K562 (cell line): ENCODE data around the gene ZNF148. TPM values are rescaled to one million over a fixed set of nuclear protein-coding genes. Genes with fewer than 3 reads are reported as not detected.

Experiments
- ATAC-seq: fragments of 200-7000 bp; cut with Tn5 transposase; 3 replicates; pipeline ENCODE4 v1.9.1; 2020; ENCODE audit warnings: moderate library complexity
- BruUV-seq: library from RNA; stranded (reverse); fragments of 400-500 nt; replicated peaks from 2 replicates; lab custom pipeline; 2021; lab: Mats Ljungman, UMichigan
- CTCF ChIA-PET: fragments of 300-600 bp; formaldehyde crosslinking; extraction: SDS; loops from one replicate; lab custom pipeline; 2021; ENCODE audit warnings: low intra/inter-chr PET ratio; lab: Yijun Ruan, JAX
- POLR2A ChIA-PET: fragments of 300-600, 350-650 bp; sonication (Branson Sonifier 250); formaldehyde crosslinking; extraction: SDS; loops from one replicate; lab custom pipeline; 2021; ENCODE audit warnings: antibody characterized with exemption, inconsistent platforms; lab: Yijun Ruan, JAX
- DNase-seq, 4 experiments: peaks; one replicate each; pipeline versions ENCODE4 v3.0.0 to v3.0.0-alpha.2; 2011 to 2018; ENCODE audit warnings: low spot score in 3 of 4, mixed read lengths in 3 of 4; ENCODE audit errors: extremely low read depth in 1 of 4
- FAIRE-seq: peaks from 2 replicates; lab custom pipeline; 2011; peaks lifted over from hg19 to GRCh38; lab: Jason Lieb, UNC
- H2AFZ ChIP-seq: 2 replicates; pipeline ENCODE4 v1.6.0; 2011; ENCODE audit warnings: low read depth, low read length, control low read depth, inconsistent platforms
- H3K27ac ChIP-seq: fragments of 200-600 bp; 3 replicates; pipeline ENCODE4 v1.8.0; 2011; ENCODE audit warnings: low read depth, mild to moderate bottlenecking, control low read depth, inconsistent platforms, low read length, moderate library complexity, mixed read lengths; ENCODE audit errors: extremely low read depth
- H3K27me3 ChIP-seq, 2 experiments: fragments of 300-600 bp in 1 of 2; 2 replicates in 1 of 2; 3 replicates in 1 of 2; pipeline versions ENCODE4 v1.6.0 to v1.8.0; 2011; ENCODE audit warnings: inconsistent platforms in 2 of 2, low read length in 2 of 2, mild to moderate bottlenecking in 1 of 2, mixed read lengths in 1 of 2, moderate library complexity in 1 of 2; ENCODE audit not compliant: control insufficient read depth in 2 of 2, insufficient read depth in 2 of 2
- H3K36me3 ChIP-seq: fragments of 300-600 bp; 3 replicates; pipeline ENCODE4 v1.8.0; 2011; ENCODE audit warnings: mild to moderate bottlenecking, low read length, inconsistent platforms; ENCODE audit not compliant: control insufficient read depth, insufficient read depth
- H3K4me1 ChIP-seq, 2 experiments: fragments of 200-600 bp in 1 of 2; replicated peaks in 1 of 2; 2 replicates in 1 of 2; 3 replicates in 1 of 2; pipeline versions ENCODE4 v1.5.1 to v1.8.0; 2011; ENCODE audit warnings: inconsistent platforms in 2 of 2, low read length in 2 of 2, mild to moderate bottlenecking in 1 of 2, mixed read lengths in 1 of 2, moderate library complexity in 1 of 2; ENCODE audit not compliant: control insufficient read depth in 2 of 2, insufficient read depth in 2 of 2
- H3K4me2 ChIP-seq: 2 replicates; pipeline ENCODE4 v1.6.1; 2011; ENCODE audit warnings: low read length, control low read depth, inconsistent platforms, mixed read lengths; ENCODE audit not compliant: insufficient read depth
- H3K4me3 ChIP-seq: fragments of 200-600 bp; sonication (generic), shearing (Covaris generic); 2 replicates; pipeline ENCODE4 v1.5.1; 2016; ENCODE audit warnings: control low read depth, inconsistent platforms
- H3K79me2 ChIP-seq: fragments of 200-600 bp; 3 replicates; pipeline ENCODE4 v1.8.0; 2011; ENCODE audit warnings: low read length, inconsistent platforms; ENCODE audit not compliant: control insufficient read depth, insufficient read depth
- H3K9ac ChIP-seq, 2 experiments: 2 replicates each; pipeline versions ENCODE4 v1.6.0 to v1.6.1; 2011; ENCODE audit warnings: low read depth in 2 of 2, low read length in 2 of 2, control low read depth in 1 of 2, inconsistent platforms in 1 of 2, mild to moderate bottlenecking in 1 of 2, mixed read lengths in 1 of 2; ENCODE audit not compliant: insufficient read depth in 1 of 2
- H3K9me1 ChIP-seq: one replicate; pipeline ENCODE4 v1.6.0; 2011; ENCODE audit warnings: inconsistent platforms, mild to moderate bottlenecking, low read length, moderate library complexity; ENCODE audit not compliant: control insufficient read depth, insufficient read depth
- H3K9me3 ChIP-seq: replicated peaks from 2 replicates; pipeline ENCODE4 v1.5.1; 2011; ENCODE audit warnings: low read depth, low read length, inconsistent platforms; ENCODE audit not compliant: control insufficient read depth, insufficient read depth
- H4K20me1 ChIP-seq: replicated peaks from 2 replicates; pipeline ENCODE4 v1.6.1; 2011; ENCODE audit warnings: low read length, inconsistent platforms, mixed read lengths; ENCODE audit not compliant: control insufficient read depth, insufficient read depth
- C11orf30 ChIP-seq: fragments of 450-650 bp; IDR thresholded peaks from 2 replicates; pipeline ENCODE4 v1.6.1; 2016; ENCODE audit warnings: low read depth, mild to moderate bottlenecking
- CREB1 ChIP-seq, 2 experiments: sonication (generic) in 1 of 2; formaldehyde crosslinking in 1 of 2; IDR thresholded peaks; 2 replicates each; pipeline versions ENCODE4 v1.6.1 to v1.8.0; 2012 to 2022; ENCODE audit warnings: inconsistent platforms in 1 of 2, mild to moderate bottlenecking in 1 of 2, missing genetic modification reagents in 1 of 2, moderate library complexity in 1 of 2
- CREM ChIP-seq: IDR thresholded peaks from 2 replicates; pipeline ENCODE4 v1.6.1; 2014; ENCODE audit warnings: antibody characterized with exemption, low read depth
- HDAC1 ChIP-seq, 2 experiments: fragments of 450-650 bp; IDR thresholded peaks; 2 replicates each; pipeline ENCODE4 v1.6.1; 2016 to 2017; ENCODE audit warnings: inconsistent platforms in 1 of 2, mild to moderate bottlenecking in 1 of 2, moderate library complexity in 1 of 2
- JUN ChIP-seq, 2 experiments: sonication (generic) in 1 of 2; formaldehyde crosslinking in 1 of 2; IDR thresholded peaks; 2 replicates each; pipeline versions ENCODE4 v1.6.1 to v1.8.0; 2012 to 2022; ENCODE audit warnings: borderline replicate concordance in 2 of 2, mild to moderate bottlenecking in 2 of 2, improper control_type of control experiment in 1 of 2, low read depth in 1 of 2, low read length in 1 of 2, missing genetic modification reagents in 1 of 2
- JUND ChIP-seq, 2 experiments: IDR thresholded peaks; 2 replicates in 1 of 2; 3 replicates in 1 of 2; pipeline ENCODE4 v1.6.1; 2011; ENCODE audit warnings: borderline replicate concordance in 2 of 2, low read depth in 2 of 2, low read length in 2 of 2, improper control_type of control experiment in 1 of 2, missing biosample characterization in 1 of 2, missing genetic modification characterization in 1 of 2, missing genetic modification reagents in 1 of 2
- MAFK ChIP-seq: IDR thresholded peaks from 2 replicates; pipeline ENCODE4 v1.6.1; 2011; ENCODE audit warnings: low read length, improper control_type of control experiment
- NFE2 ChIP-seq: IDR thresholded peaks from 2 replicates; pipeline ENCODE4 v1.6.1; 2014; ENCODE audit warnings: antibody characterized with exemption, low read depth
- RBFOX2 ChIP-seq: fragments of 200-400 bp; formaldehyde crosslinking; IDR thresholded peaks from 2 replicates; pipeline ENCODE4 v1.6.1; 2017; ENCODE audit warnings: low read depth, mild to moderate bottlenecking, low read length, moderate library complexity
- ZNF431 ChIP-seq: sonication (generic); formaldehyde crosslinking; IDR thresholded peaks from 2 replicates; pipeline ENCODE4 v1.8.0; 2022; ENCODE audit warnings: mild to moderate bottlenecking, missing genetic modification reagents
- WGBS: fragments of 100-300 bp; shearing (Covaris generic); methylation state at CpG from one replicate; pipeline ENCODE4 v1.1.6; 2016; ENCODE audit warnings: low coverage, mixed read lengths; ENCODE audit not compliant: insufficient coverage; ENCODE audit errors: missing lambda C conversion rate; 5-methylcytosine and 5-hydroxymethylcytosine counted together
- in situ Hi-C: fragments of 300-500 bp; cut with MboI; formaldehyde crosslinking; loops from 4 replicates; pipeline ENCODE4 v1.15.0; 2018; ENCODE audit warnings: inconsistent platforms, mixed read lengths
- intact Hi-C: fragments of 100-400 bp; cut with micrococcal nuclease; formaldehyde crosslinking; loops from 2 replicates; pipeline ENCODE4 v1.14.2; 2022
- polyA plus RNA-seq, 8 experiments: library from polyadenylated mRNA; depleted of rRNA in 4 of 8; stranded (reverse) in 5 of 8; unstranded in 3 of 8; fragments of >200 nt; fragmentation: Nextera tagmentation in 2 of 8; fragmentation: Illumina TruSeq in 1 of 8; extraction: Ambion mirVana in 2 of 8; extraction: Trizol in 1 of 8; gene quantifications; 2 replicates each; pipeline versions ENCODE4 v1.2.1 to v1.2.3, GENCODE V29; 2011 to 2014; ENCODE audit warnings: inconsistent platforms in 1 of 8, missing spikeins in 1 of 8
- total RNA-seq, 7 experiments: library from RNA; depleted of rRNA in 6 of 7; stranded (reverse); fragments of >200 nt in 6 of 7; fragmentation: Illumina TruSeq in 2 of 7; extraction: Trizol in 2 of 7; gene quantifications; 2 replicates each; pipeline versions ENCODE4 v1.2.1 to v1.2.3, GENCODE V29; 2011 to 2021; ENCODE audit warnings: low replicate concordance in 1 of 7
- TF ChIP-seq, protein P1 (sequence below): fragments of 450-650 bp; IDR thresholded peaks from 2 replicates; pipeline ENCODE4 v1.6.1; 2018; ENCODE audit not compliant: partially characterized antibody
- TF ChIP-seq, protein P2 (sequence below), 2 experiments: fragments of 450-650 bp in 1 of 2; sonication (generic) in 1 of 2; formaldehyde crosslinking in 1 of 2; IDR thresholded peaks in 1 of 2; conservative IDR thresholded peaks in 1 of 2; 2 replicates each; pipeline versions ENCODE4 v1.6.1 to v1.8.1; 2016 to 2023; ENCODE audit warnings: mild to moderate bottlenecking in 2 of 2, moderate library complexity in 2 of 2, inconsistent platforms in 1 of 2, missing genetic modification reagents in 1 of 2
- TF ChIP-seq, protein P3 (sequence below): fragments of 450-650 bp; formaldehyde crosslinking; IDR thresholded peaks from 2 replicates; pipeline ENCODE4 v1.4.0; 2020; ENCODE audit warnings: mild to moderate bottlenecking, moderate library complexity

The ZNF148 gene
- total and polyA plus RNA-seq, 9 of the 15 experiments (the other 6 are each of a cell fraction or from before 2014, with no cell fraction given), result 2.7 to 15.1 (median 8.3) TPM

DNA sequence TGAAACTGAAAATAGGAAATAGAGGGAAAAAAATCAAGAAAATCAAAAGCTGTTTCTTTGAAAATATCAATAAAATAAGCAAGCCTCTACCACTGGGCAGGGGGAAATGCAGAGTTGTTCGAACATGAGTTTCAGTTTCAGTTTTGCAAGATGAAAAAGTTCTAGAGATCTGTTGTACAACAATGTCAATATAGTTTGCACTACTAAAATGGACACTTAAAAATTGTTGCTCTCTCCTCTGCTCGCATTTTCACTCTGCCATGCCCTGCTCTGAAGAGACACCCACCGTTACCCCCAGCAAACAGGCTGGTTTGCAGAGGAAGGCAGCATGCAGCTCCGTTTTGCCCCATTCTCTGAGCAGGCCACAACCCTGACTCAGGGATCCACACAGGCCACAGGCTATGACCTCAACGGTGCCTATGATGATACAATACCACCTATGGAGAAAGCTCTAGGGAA lies 64.5 kb downstream of the ZNF148 start:
- Histone ChIP-seq H3K27me3 (no peaks in the 10 kb centered on the region), H4K20me1 (no peaks in the 10 kb centered on the region), H3K27ac (peak overlapping the region; percentile 70; the same call in 2 of the 3 replicates), H3K4me3 (peak overlapping the region; percentile 27), H2AFZ (peak overlapping the region; percentile 63; the same call in 1 of the 2 replicates), H3K9ac (peak overlapping the region; percentile 42 to 82; a peak in 3 of 4 replicates), H3K4me1 (peaks cover 0 to 3% of the 10 kb centered on the region in 2 experiments; a peak in 1 of 5 replicates), H3K79me2 (peaks cover 40% of the 10 kb centered on the region), H3K9me3 (no peaks in the 10 kb centered on the region), H3K36me3 (peaks cover 20% of the 10 kb centered on the region), H3K9me1 (no peaks in the 10 kb centered on the region), H3K4me2 (peak overlapping the region; percentile 83)
- WGBS, result 7% methylated on average over 5 of the region's 5 CpGs
- intact Hi-C loops (no loop called here), in situ Hi-C loops (no loop called here)
- peak; percentile 74 for FAIRE-seq
- no TSS peak for BruUV-seq
- peak; percentile 95 for ATAC-seq
- peak in 3 of 4 experiments; percentile 5 to 59 (median 56) for DNase-seq
- CTCF ChIA-PET, result no interaction called here
- POLR2A ChIA-PET, result interaction anchor here (0.6 to 1.7 kb wide), 4 partner anchors 9 to 40 kb away, joined by 3 to 8 read pairs (median 3); no protein-coding TSS in a partner anchor
- TF ChIP-seq C11orf30, result peak; percentile 45; the same call in 1 of the 2 replicates
- TF ChIP-seq ZNF431, result no peak
- TF ChIP-seq CREB1 (IDR thresholded peaks at IDR 0.05), result peak; percentile 56; the same call in 1 of the 2 replicates
- peak; percentile 24; the same call in 1 of the 2 replicates for TF ChIP-seq CREB1 (CRISPR knock-in tag; IDR thresholded peaks at IDR 0.05)
- TF ChIP-seq JUN (IDR thresholded peaks at IDR 0.05; ENCODE audit: borderline replicate concordance, low read depth, low read length), result peak; percentile 44; the same call in 1 of the 2 replicates
- no peak for TF ChIP-seq JUN (CRISPR knock-in tag; IDR thresholded peaks at IDR 0.05; ENCODE audit: borderline replicate concordance)
- peak; percentile 19; the same call in 1 of the 2 replicates for TF ChIP-seq NFE2
- peak; percentile 63 for TF ChIP-seq CREM
- TF ChIP-seq, protein P1, sequence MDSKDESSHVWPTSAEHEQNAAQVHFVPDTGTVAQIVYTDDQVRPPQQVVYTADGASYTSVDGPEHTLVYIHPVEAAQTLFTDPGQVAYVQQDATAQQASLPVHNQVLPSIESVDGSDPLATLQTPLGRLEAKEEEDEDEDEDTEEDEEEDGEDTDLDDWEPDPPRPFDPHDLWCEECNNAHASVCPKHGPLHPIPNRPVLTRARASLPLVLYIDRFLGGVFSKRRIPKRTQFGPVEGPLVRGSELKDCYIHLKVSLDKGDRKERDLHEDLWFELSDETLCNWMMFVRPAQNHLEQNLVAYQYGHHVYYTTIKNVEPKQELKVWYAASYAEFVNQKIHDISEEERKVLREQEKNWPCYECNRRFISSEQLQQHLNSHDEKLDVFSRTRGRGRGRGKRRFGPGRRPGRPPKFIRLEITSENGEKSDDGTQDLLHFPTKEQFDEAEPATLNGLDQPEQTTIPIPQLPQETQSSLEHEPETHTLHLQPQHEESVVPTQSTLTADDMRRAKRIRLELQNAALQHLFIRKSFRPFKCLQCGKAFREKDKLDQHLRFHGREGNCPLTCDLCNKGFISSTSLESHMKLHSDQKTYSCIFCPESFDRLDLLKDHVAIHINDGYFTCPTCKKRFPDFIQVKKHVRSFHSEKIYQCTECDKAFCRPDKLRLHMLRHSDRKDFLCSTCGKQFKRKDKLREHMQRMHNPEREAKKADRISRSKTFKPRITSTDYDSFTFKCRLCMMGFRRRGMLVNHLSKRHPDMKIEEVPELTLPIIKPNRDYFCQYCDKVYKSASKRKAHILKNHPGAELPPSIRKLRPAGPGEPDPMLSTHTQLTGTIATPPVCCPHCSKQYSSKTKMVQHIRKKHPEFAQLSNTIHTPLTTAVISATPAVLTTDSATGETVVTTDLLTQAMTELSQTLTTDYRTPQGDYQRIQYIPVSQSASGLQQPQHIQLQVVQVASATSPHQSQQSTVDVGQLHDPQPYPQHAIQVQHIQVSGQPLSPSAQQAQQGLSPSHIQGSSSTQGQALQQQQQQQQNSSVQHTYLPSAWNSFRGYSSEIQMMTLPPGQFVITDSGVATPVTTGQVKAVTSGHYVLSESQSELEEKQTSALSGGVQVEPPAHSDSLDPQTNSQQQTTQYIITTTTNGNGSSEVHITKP, result peak; percentile 30
- TF ChIP-seq HDAC1 (IDR thresholded peaks at IDR 0.05), result peak in 1 of 2 experiments; percentile 40; a peak in 1 of 4 replicates
- TF ChIP-seq JUND (IDR thresholded peaks at IDR 0.05; ENCODE audit: borderline replicate concordance, low read depth, low read length), result peak; percentile 38; the same call in 1 of the 2 replicates
- peak; percentile 32; the same call in 1 of the 3 replicates for TF ChIP-seq JUND (tag; IDR thresholded peaks at IDR 0.05; ENCODE audit: borderline replicate concordance, low read depth, low read length)
- TF ChIP-seq MAFK, result 0 out of 2 replicates have a peak, but pooled peaks have one; percentile 13
- TF ChIP-seq, protein P2, sequence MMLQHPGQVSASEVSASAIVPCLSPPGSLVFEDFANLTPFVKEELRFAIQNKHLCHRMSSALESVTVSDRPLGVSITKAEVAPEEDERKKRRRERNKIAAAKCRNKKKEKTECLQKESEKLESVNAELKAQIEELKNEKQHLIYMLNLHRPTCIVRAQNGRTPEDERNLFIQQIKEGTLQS (IDR thresholded peaks at IDR 0.05), result peak; percentile 69; the same call in 1 of the 2 replicates
- TF ChIP-seq, protein P2 (CRISPR knock-in tag; conservative IDR thresholded peaks at IDR 0.05), result no peak
- TF ChIP-seq, protein P3, sequence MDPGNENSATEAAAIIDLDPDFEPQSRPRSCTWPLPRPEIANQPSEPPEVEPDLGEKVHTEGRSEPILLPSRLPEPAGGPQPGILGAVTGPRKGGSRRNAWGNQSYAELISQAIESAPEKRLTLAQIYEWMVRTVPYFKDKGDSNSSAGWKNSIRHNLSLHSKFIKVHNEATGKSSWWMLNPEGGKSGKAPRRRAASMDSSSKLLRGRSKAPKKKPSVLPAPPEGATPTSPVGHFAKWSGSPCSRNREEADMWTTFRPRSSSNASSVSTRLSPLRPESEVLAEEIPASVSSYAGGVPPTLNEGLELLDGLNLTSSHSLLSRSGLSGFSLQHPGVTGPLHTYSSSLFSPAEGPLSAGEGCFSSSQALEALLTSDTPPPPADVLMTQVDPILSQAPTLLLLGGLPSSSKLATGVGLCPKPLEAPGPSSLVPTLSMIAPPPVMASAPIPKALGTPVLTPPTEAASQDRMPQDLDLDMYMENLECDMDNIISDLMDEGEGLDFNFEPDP (CRISPR knock-in tag), result no peak
- no peak for TF ChIP-seq RBFOX2
